Esophagus muscularis mucosa (tissue), 3 donors: ENCODE results near the gene RAD18.

Experiments
- POLR2A ChIP-seq: fragments of 450-650 bp; IDR thresholded peaks from one replicate; pipeline ENCODE4 v1.6.1; 2017; ENCODE audit warnings: antibody characterized with exemption, moderate library complexity, mild to moderate bottlenecking, low read depth
- TF ChIP-seq, protein P1 (sequence below), 3 experiments: fragments of 200-600 bp in 2 of 3; fragments of 450-650 bp in 1 of 3; sonication (generic) in 2 of 3; IDR thresholded peaks; one replicate each; pipeline ENCODE4 v1.5.1; 2017 to 2019; ENCODE audit warnings: antibody characterized with exemption in 3 of 3, mild to moderate bottlenecking in 2 of 3, moderate library complexity in 1 of 3

DNA sequence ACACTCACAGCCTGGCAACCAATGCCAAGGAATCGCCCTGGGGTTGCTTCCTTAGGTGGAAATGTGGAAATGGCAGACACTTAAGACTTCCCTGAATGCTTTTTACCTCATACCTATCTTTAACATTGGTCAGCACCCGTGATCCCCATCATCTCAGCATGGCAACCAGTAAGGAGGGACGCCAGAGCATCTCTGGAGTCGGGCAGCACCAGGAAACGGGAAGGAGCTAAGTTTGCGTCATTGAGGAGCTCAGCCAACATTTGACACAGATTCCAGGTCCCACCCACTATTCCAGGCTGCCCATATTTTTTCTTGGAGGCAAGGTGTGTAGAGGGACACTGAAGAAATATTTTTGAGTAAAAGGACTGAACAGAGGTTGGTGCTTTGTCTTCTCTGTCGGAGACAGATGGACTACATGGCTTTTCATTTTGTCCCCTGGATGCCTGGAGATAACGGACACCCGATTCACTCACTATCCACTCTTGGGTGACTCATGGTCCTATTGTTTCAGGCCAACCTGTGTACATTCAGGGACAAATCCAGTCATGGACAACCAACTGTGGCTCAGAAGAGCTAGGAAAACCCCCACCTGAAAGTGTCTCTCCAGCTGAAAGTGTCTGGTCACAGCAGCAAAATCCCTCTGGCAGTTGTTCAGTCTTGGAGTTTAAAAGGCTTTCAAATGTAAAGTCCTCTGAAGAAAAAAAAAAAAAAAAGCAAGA, 123.5 kb downstream of the RAD18 start:
- TF ChIP-seq, protein P1, sequence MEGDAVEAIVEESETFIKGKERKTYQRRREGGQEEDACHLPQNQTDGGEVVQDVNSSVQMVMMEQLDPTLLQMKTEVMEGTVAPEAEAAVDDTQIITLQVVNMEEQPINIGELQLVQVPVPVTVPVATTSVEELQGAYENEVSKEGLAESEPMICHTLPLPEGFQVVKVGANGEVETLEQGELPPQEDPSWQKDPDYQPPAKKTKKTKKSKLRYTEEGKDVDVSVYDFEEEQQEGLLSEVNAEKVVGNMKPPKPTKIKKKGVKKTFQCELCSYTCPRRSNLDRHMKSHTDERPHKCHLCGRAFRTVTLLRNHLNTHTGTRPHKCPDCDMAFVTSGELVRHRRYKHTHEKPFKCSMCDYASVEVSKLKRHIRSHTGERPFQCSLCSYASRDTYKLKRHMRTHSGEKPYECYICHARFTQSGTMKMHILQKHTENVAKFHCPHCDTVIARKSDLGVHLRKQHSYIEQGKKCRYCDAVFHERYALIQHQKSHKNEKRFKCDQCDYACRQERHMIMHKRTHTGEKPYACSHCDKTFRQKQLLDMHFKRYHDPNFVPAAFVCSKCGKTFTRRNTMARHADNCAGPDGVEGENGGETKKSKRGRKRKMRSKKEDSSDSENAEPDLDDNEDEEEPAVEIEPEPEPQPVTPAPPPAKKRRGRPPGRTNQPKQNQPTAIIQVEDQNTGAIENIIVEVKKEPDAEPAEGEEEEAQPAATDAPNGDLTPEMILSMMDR (IDR thresholded peaks at IDR 0.05) = no peak
- TF ChIP-seq POLR2A = no peak
